Body of pancreas (tissue), 4 donors: ENCODE measurements around the gene RSPH6A. TPM values are rescaled to one million over a fixed set of nuclear protein-coding genes. Genes with fewer than 3 reads are reported as not detected.

Source experiments
- ATAC-seq: fragments of 150-250 bp; one replicate; pipeline ENCODE4 v1.9.1; 2016
- DNase-seq, 4 donors: peaks; one replicate each; pipeline ENCODE4 v3.0.0-alpha.2; 2019
- H3K27ac ChIP-seq, 4 donors: fragments of 200-600 bp; sonication (generic); 1 replicate in 3 of 4; 2 replicates in 1 of 4; pipeline versions ENCODE4 v1.5.1 to v1.6.1; 2016 to 2019; ENCODE audit warnings: mild to moderate bottlenecking in 1 of 4, mixed read lengths in 1 of 4, moderate library complexity in 1 of 4
- H3K27me3 ChIP-seq, 2 donors: fragments of 200-600 bp; sonication (generic); one replicate each; pipeline ENCODE4 v1.6.0; 2016; ENCODE audit warnings: mild to moderate bottlenecking in 1 of 2
- H3K36me3 ChIP-seq, 2 donors: fragments of 200-600 bp; sonication (generic); replicated peaks in 1 of 2; 2 replicates each; pipeline ENCODE4 v1.5.1; 2016; ENCODE audit warnings: low read depth in 2 of 2; ENCODE audit not compliant: insufficient read depth in 1 of 2
- H3K4me1 ChIP-seq: fragments of 200-600 bp; sonication (generic); one replicate; pipeline ENCODE4 v1.6.0; 2016
- H3K4me3 ChIP-seq, 2 donors: fragments of 200-600 bp; sonication (generic); 1 replicate in 1 of 2; 2 replicates in 1 of 2; pipeline ENCODE4 v1.5.1; 2016 to 2019
- H3K9me3 ChIP-seq, 3 donors: fragments of 200-600 bp; sonication (generic); 1 replicate in 2 of 3; 2 replicates in 1 of 3; pipeline ENCODE4 v1.5.1; 2016
- POLR2A ChIP-seq, 3 donors: fragments of 450-650 bp; IDR thresholded peaks; one replicate each; pipeline ENCODE4 v1.6.1; 2016; ENCODE audit warnings: antibody characterized with exemption in 3 of 3, mild to moderate bottlenecking in 2 of 3
- WGBS, 2 donors: methylation state at CpG; one replicate each; pipeline ENCODE4 v1.1.5; 2017; 5-methylcytosine and 5-hydroxymethylcytosine counted together
- intact Hi-C: fragments of 100-400 bp; cut with DNase I; formaldehyde crosslinking; loops from one replicate; pipeline ENCODE4 v1.15.1; 2023
- total RNA-seq, 2 donors: library from RNA; depleted of rRNA; stranded (reverse); fragments of >200 nt; gene quantifications; one replicate each; pipeline ENCODE4 v1.1.0, GENCODE V29; 2016
- TF ChIP-seq, protein P1 (sequence below), 7 experiments: fragments of 450-650 bp in 4 of 7; fragments of 200-600 bp in 3 of 7; sonication (generic) in 3 of 7; IDR thresholded peaks; one replicate each; pipeline ENCODE4 v1.5.1; 2016 to 2019; ENCODE audit warnings: antibody characterized with exemption in 7 of 7

Gene RSPH6A
- total RNA-seq, 2 donors from 2014 or later = 0.33 TPM; not detected in 1

DNA sequence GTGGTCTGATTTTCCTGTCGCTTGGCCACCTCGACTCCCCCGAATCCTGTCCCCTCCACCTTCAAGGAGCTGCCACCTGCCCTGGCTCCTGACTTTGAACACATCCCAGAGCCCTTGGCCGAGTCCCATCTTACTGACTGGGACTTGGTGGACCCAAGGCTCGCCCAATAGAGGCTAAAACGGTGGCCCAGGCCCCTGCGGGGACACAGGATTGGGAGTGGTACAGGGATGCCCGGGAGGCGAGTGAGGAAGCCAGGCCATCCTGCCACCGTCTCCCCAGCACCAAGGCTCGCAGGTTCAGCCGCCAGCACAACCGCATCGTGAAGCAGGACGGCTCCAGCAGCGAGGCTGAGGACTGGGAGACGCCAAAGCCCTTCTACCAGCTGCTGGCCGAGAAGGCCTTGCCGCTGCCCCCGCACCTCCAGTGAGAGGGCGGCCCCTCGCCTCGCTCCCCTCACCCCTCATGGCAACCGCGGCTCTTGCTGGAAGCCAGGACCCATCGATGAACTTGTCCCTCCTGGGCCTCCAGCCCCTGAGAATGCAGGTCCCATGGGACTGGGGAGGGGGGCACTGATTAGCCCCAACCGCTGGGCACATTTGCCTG lies 51.3 kb downstream of the RSPH6A start:
- Histone ChIP-seq H3K9me3 (no peaks in the 10 kb centered on the region), H3K4me3 (no peak overlapping the region), H3K36me3 (no peaks in the 10 kb centered on the region), H3K27ac (no peak overlapping the region), H3K4me1 (peaks cover 32% of the 10 kb centered on the region), H3K27me3 (no peaks in the 10 kb centered on the region)
- 59 to 75% methylated on average over 20 of the region's 27 CpGs for WGBS, 2 donors
- ATAC-seq (no peak), DNase-seq (no peak)
- intact Hi-C loops = no loop called here
- TF ChIP-seq, protein P1, sequence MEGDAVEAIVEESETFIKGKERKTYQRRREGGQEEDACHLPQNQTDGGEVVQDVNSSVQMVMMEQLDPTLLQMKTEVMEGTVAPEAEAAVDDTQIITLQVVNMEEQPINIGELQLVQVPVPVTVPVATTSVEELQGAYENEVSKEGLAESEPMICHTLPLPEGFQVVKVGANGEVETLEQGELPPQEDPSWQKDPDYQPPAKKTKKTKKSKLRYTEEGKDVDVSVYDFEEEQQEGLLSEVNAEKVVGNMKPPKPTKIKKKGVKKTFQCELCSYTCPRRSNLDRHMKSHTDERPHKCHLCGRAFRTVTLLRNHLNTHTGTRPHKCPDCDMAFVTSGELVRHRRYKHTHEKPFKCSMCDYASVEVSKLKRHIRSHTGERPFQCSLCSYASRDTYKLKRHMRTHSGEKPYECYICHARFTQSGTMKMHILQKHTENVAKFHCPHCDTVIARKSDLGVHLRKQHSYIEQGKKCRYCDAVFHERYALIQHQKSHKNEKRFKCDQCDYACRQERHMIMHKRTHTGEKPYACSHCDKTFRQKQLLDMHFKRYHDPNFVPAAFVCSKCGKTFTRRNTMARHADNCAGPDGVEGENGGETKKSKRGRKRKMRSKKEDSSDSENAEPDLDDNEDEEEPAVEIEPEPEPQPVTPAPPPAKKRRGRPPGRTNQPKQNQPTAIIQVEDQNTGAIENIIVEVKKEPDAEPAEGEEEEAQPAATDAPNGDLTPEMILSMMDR (IDR thresholded peaks at IDR 0.05) = no peak
- TF ChIP-seq POLR2A (IDR thresholded peaks at IDR 0.05) = no peak

DNA sequence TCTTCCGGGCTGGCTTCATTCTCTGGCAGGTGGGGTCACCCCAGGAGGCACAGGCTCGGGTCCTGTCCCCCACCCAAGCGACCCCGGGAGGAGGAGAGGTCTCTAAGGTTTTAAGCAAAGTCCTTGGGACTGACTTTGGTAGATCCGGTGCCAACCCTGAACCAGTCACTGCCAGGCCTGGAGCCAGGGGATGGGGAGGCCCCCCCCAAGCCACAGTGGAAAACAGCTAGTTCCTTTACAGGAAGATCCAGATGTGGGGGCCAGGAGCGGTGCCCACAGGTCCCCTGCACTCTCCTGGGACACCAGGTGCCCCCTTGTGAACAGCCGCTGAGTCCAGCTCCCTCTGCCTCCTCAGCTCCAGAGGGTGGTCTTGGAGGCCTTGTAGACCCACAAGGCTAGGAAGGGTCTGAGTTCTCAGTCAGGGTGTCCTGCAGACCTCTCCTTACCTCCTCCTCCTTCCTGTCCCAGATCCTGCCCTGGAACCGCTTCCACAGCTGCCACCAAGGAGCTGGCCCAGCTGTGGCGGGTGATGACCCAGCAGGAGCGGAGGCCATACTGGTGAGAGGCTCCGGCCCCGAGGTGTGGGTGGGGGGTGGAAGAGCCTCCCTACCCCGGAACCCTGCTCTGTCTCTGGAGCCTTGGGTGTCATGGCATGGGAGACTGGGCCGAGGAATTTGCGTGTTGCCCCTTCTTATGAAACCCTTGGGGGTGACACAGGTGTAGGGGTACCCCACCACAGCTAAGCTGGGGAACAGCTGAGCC lies 52.1 kb downstream of the RSPH6A start:
- no peak for TF ChIP-seq POLR2A (IDR thresholded peaks at IDR 0.05)
- TF ChIP-seq, protein P1 (IDR thresholded peaks at IDR 0.05) = no peak
- Histone ChIP-seq H3K27me3 (no peaks in the 10 kb centered on the region), H3K27ac (no peak overlapping the region), H3K9me3 (no peaks in the 10 kb centered on the region), H3K4me1 (peaks cover 32% of the 10 kb centered on the region), H3K36me3 (no peaks in the 10 kb centered on the region), H3K4me3 (no peak overlapping the region)
- DNase-seq (no peak), ATAC-seq (no peak)
- WGBS, 2 donors = 68 to 83% methylated on average over 7 to 15 of the region's 15 CpGs
- intact Hi-C loops = no loop called here

DNA sequence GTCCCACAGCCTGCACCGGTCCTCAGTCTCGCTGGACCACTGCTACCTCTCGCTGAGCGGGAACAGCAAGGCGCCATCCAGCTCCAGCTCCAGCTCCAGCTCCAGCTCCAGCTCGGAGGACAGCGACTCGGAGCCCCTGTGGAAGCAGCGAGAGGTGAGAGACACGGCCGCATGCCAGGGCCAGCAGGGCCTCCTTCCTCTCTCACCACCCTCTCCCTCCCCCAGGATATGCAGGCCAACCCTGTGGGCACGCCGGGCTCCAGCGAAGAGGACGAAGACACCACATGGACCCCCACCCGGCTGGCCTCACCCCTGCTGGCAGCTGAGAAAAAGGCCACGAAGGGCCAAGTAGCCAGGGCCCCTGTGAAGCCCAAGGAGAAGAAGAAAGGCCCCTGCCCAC lies 53.4 kb downstream of the RSPH6A start:
- intact Hi-C loops = no loop called here

DNA sequence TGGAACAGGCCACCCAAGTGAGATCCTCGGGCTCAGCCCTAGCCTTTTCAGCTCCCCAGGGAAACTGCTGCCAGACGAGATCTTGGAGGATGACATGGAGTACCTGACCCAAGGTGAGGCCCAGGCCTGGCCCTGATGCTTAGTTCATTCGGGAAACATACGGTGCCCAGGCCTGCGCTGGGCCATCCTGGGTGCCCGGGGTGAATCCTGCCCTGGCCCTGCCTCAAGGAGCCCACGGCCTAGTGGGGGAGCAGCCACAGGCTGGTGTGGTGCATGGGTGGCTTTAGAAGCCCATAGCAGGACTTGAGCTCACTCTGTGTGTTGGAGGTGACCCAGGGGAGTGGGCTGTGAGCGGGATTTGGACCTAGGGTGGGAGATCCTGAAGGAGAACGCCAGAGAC lies 56.2 kb downstream of the RSPH6A start:
- TF ChIP-seq POLR2A (IDR thresholded peaks at IDR 0.05) = no peak
- TF ChIP-seq, protein P1 (IDR thresholded peaks at IDR 0.05) = no peak
- no peak overlapping the region for H3K27ac ChIP-seq
- intact Hi-C loops = no loop called here
- no peak overlapping the region for H3K4me3 ChIP-seq
- no peaks in the 10 kb centered on the region for H3K36me3 ChIP-seq
- H3K27me3 ChIP-seq = no peaks in the 10 kb centered on the region
- DNase-seq (no peak), ATAC-seq (no peak)
- 79 to 80% methylated on average over 2 to 9 of the region's 9 CpGs for WGBS, 2 donors
- no peaks in the 10 kb centered on the region for H3K4me1 ChIP-seq
- no peaks in the 10 kb centered on the region for H3K9me3 ChIP-seq

More for the DNA sequence above, 53.4 kb downstream of the RSPH6A start:
- DNase-seq = no peak
- no peak overlapping the region for H3K27ac ChIP-seq
- H3K9me3 ChIP-seq = no peaks in the 10 kb centered on the region
- no peak for ATAC-seq
- no peaks in the 10 kb centered on the region for H3K36me3 ChIP-seq
- H3K27me3 ChIP-seq = no peaks in the 10 kb centered on the region
- no peak for TF ChIP-seq POLR2A (IDR thresholded peaks at IDR 0.05)
- TF ChIP-seq, protein P1 (IDR thresholded peaks at IDR 0.05) = no peak
- peaks cover 28% of the 10 kb centered on the region for H3K4me1 ChIP-seq
- no peak overlapping the region for H3K4me3 ChIP-seq
- 82 to 85% methylated on average over 11 to 17 of the region's 17 CpGs for WGBS, 2 donors
